NCI-H1105 (cell line): Measurements from ENCODE around the gene COG7.
"Not testable (repeated sequence)": the region's sequence is repeated elsewhere in the genome, so short reads cannot be mapped to it uniquely, and the experiment has no call there.

Experiments
- DNase-seq: peaks from one replicate; lab custom pipeline; 2025; lab: John Stamatoyannopoulos, UW

Gene COG7

GRCh38 chr16:23469814-23470213 lies 16.8 kb upstream of the COG7 start:
- DNase-seq, result peak; percentile 7

GRCh38 chr16:23466162-23466885 lies 13.3 kb upstream of the COG7 start:
- no peak for DNase-seq

DNA sequence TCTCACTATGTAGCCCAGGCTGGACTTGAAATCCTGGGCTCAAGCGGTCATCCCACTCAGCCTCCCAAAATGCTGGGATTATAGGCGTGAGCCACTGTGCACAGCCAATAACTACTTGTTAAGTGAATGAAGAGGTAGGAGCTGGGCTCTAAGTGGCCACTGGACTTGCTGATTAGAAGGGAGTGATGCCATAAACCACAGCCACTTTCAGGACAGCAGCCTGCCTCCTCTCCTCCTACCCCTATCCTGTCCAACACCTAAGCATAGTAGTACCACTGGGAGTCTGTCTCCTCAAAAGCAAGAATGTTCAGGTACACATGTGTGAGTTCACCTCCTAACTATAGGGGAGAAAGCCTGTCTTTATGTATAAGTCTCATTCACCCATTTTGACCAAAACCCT lies 12.2 kb upstream of the COG7 start:
- DNase-seq, result no peak

DNA sequence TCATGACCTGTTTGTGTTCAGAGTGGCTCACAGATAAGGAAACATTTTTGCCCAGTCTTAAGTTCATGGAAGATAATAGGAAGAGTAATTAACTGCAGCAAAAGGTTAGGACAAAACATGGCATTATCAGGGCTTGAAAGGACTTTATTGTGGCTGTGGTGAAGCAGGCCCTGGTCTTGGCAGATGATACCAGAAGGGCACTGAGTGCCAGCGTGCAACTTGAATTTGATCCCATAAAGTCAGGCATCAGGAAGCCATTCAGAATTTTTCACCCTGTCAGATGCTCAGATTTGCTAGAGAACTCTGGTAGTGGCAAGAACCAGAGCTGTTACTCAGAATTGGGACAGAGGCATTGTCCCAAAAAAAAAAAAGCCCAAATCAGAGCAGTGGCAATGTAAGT lies 11.2 kb upstream of the COG7 start:
- no peak for DNase-seq

DNA sequence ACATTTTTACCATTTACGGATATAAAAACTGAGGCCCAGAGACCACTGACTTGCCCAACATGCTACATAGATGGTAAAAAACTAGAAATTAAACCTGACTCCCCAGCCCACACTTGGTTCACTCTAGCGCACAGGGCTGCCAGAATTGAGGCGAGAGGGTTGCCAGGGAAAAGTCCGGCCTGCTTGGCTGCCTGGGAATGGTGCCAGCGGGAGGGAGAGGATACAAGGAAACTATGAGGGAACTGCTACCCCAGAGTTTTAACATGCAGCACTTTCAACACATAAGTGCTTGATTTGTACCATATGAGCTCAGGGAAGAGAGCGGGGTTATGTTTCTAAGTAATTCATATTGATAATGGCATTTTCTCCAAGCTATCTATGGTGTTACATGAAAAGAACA lies 10.0 kb upstream of the COG7 start:
- peak; percentile 29 for DNase-seq

- no peak for DNase-seq
These were observed 506 bp upstream of the COG7 start for GRCh38 chr16:23453338-23454052.

DNA sequence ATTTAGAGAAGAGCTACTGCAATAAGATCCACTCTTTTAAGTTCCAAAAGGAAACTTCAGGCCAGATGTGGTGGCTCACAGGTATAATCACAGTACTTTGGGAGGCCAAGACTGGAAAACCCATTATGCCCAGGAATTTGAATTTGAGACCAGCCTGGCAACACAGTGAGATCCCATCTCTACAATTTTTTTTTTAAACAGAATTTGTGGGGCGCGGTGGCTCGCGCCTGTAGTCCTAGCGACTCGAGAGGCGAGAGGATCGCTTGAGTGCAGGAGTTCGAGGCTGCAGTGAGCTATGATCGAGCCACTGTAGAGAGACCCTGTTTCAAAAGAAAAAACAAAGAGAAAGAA lies 793 bp downstream of the COG7 start:
- DNase-seq, result no peak

GRCh38 chr16:23448392-23448791 lies 4.6 kb downstream of the COG7 start:
- no peak for DNase-seq

DNA sequence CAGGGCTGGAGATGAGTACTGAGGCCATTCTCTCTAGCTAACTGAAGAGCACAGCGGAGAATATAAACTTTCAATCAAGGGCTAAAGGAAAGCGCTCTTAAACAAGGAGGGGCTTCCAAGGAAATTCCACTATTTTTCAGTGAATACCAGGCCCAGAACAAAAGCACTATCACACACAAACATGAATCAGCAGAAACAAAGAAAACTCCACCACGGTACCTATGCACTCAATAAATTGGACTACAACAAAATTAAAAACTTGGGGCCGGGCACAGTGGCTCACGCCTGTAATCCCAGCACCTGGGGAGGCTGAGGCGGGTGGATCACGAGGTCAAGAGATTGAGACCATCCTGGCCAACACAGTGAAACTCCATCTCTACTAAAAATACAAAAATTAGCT lies 15.4 kb downstream of the COG7 start:
- DNase-seq, result not testable (repeated sequence)

GRCh38 chr16:23436951-23437350 lies 16.0 kb downstream of the COG7 start:
- no peak for DNase-seq

- DNase-seq, result no peak
These were observed 17.5 kb downstream of the COG7 start for GRCh38 chr16:23435500-23435899.

DNA sequence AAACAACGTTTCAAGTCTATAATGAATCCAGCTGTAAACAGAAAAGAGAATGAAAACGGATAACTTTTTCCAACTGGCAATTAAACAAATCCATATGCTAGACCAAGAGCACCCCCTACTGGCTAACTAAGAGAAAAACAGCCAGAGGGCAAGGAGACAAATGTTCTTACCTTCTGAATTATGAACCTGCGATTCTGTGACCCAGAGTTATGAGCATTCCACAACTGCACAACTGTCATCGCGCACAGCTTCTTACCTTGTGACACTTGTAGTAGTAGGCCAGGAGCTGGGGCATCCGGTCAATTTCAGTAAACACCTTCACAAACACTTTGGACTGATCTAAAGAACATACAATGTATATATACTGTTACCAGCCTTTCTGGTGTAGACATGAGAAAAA lies 18.6 kb downstream of the COG7 start:
- peak; percentile 29 for DNase-seq

DNA sequence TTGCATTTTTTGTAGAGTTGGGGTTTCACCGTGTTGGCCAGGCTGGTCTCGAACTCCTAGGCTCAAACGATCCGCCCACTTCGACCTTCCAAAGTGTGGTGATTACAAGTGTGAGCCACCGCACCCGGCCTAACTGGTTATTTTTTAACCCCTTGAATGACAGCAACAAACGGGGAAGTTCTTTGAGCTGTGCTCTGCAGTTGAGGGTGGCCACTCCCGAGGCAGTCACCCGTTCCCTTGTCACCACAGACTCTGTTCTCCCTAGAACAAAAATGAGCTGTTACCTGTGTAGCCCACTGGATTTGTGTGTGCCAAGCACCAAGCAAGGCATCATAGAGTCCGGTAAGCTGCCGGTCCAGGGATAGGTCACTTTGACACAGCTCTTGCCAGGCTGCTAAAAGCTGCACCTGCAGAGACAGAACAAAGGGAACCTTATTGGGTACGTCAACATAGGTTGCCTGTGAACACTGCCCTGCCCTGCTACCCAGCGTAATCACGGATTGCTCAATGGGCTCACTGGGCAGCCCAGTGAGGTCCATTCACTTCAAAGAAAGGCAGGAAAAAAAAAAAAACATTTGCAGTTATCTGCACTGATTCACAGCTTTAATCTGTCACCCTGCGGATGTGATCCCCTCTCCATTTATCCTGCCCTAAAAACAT lies 19.6 kb downstream of the COG7 start:
- no peak for DNase-seq

GRCh38 chr16:23432176-23433128 lies 20.5 kb downstream of the COG7 start:
- DNase-seq, result no peak

DNA sequence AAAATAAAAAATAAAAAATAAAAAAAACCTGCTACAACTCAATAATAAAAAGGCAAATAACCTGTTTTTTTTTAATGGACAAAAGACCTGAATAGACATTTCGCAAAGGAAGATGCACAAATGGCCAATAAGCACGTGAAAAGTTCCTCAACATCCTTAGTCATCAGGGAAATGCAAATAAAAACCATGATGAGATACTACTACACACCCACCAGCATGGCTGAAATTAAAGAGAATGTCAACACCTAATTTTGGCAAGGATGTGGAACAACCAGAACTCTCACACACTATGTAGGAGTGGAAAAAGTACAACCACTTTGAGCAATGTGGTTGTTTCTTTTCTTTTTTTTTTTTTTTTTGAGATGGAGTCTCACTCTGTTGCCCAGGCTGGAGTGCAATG lies 24.6 kb downstream of the COG7 start:
- DNase-seq, result no peak

DNA sequence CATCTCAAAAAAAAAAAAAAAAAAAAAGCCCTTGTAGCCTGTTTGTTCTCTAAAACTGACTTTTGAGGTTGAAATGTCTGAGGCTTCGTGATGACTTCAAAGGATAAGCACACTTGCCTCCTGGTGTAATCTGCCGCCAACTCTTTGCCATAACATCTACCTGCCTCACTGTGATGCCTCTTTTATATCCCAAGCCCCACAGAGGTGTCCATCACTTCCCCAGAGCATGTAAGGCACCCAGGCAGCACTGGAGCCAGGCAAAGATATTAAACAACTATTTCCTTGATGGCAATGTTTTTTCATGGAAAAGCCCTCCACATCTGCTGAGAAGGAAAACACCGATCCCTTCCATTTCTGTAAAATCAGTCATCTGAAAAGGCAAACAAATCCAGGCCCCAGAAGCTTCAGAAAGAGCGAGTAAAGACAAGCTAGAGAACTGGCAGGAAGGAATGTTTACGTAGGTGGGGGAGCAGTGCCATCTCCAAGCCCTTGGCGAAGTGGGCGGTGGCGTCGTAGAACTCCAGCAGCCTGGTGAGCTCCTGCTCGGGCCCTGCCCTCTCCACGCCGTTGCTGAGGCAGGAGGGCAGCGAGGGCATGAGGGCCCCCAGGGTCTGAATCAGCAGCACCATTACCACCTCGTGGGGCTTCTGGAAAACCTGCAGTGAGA lies 28.6 kb downstream of the COG7 start:
- DNase-seq, result peak; percentile 40

GRCh38 chr16:23423496-23424049 lies 29.4 kb downstream of the COG7 start:
- peak; percentile 32 for DNase-seq

- no peak for DNase-seq
These were observed 33.0 kb downstream of the COG7 start for GRCh38 chr16:23420011-23420410.

GRCh38 chr16:23416816-23417215 lies 36.2 kb downstream of the COG7 start:
- DNase-seq, result no peak

GRCh38 chr16:23414731-23415130 lies 38.3 kb downstream of the COG7 start:
- DNase-seq, result no peak

DNA sequence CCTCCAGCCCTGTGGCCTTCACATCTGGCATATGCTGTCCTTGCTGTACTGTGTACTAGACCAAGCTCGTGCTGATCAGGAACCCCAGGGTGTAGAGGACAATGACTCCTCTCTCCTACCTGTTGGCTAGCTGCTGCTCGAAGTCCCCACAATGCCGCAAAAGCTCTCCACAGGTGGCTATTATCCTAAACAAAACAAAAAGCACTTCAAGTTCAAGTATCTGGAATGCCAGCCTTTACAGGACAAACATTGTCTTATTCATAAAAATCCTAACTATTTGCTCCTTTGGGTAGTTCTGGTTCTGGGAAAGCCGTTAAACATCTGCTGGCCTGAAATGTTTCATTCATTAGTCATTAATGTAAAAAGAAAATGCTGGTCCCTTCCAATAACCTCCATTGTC lies 42.8 kb downstream of the COG7 start:
- no peak for DNase-seq
